ENCODE results near the gene KLK3.

DNA sequence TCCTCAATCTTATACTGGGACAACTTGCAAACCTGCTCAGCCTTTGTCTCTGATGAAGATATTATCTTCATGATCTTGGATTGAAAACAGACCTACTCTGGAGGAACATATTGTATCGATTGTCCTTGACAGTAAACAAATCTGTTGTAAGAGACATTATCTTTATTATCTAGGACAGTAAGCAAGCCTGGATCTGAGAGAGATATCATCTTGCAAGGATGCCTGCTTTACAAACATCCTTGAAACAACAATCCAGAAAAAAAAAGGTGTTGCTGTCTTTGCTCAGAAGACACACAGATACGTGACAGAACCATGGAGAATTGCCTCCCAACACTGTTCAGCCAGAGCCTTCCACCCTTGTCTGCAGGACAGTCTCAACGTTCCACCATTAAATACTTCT, 4.0 kb upstream of the KLK3 start:
- no peak for TF ChIP-seq YY1 (IDR thresholded peaks at IDR 0.05; ENCODE audit: low read depth)
- no peak for TF ChIP-seq TAF1 (IDR thresholded peaks at IDR 0.05; ENCODE audit: low read depth)
- no peak for TF ChIP-seq CEBPB (IDR thresholded peaks at IDR 0.05)
- TF ChIP-seq, protein P1, sequence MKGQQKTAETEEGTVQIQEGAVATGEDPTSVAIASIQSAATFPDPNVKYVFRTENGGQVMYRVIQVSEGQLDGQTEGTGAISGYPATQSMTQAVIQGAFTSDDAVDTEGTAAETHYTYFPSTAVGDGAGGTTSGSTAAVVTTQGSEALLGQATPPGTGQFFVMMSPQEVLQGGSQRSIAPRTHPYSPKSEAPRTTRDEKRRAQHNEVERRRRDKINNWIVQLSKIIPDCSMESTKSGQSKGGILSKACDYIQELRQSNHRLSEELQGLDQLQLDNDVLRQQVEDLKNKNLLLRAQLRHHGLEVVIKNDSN (IDR thresholded peaks at IDR 0.05) = no peak
- TF ChIP-seq EP300 (IDR thresholded peaks at IDR 0.05; ENCODE audit: borderline replicate concordance) = no peak
- TF ChIP-seq RAD21 (IDR thresholded peaks at IDR 0.05; ENCODE audit: low read depth) = no peak
- TF ChIP-seq MAX (IDR thresholded peaks at IDR 0.05) = no peak

Measured in Ishikawa (cell line).